EH (cell line): ENCODE measurements around the gene NNMT.

Experiments used
- DNase-seq: peaks from one replicate; pipeline ENCODE4 v3.0.0-alpha.2; 2015; ENCODE audit warnings: low read depth

NNMT gene

DNA sequence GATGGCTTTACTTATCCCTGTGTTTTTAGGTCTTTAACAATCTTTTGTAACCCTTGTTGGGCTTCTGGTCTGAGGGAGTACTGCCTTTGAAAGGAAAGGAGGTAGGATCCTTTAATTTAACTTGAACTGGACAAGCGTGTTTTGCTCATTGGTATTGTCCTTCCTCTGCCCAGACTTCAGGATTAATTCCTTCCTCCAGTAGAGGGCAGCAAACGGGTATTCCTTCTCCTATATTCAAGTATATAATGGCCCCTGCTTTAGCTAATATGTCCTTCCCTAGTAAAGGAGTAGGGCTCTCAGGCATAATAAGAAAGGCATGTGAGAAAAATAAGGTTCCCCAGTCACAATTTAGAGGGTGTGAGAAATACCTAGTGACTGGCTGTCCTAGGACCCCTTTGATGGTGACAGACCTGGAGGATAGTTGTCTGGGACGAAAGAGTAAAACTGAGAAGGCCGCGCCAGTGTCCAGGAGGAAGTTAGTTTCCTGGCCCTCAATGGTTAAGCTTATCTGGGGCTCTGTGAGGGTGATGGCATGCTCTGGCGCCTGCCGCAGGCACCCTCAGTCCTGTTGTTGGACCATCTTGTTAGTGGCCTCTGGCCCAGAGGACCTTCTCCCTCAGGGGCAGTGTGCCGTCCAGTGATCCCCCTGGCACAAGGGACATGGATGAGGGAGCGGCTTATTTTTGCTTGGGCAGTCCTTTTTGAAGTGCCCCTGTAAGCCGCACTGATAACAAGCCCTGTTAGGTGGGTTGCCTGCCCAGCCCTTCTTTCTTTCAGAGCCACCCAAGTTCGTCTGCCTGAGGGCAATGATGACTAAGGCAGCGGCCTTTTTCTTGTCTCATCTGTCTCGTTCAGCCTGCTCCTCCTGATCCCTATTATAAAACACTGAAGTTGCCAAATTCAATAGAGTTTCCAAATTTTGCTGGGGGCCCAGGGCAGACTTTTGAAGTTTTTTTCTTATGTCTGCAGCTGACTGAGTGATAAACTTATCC lies 52.3 kb downstream of the NNMT start:
- DNase-seq: peak; percentile 83

GRCh38 chr11:114350022-114350421 lies 53.8 kb downstream of the NNMT start:
- no peak for DNase-seq

- peak; percentile 43 for DNase-seq
Observed at GRCh38 chr11:114353443-114353842, 57.2 kb downstream of the NNMT start.

- DNase-seq: peak; percentile 92
Observed at GRCh38 chr11:114354076-114354475, 57.9 kb downstream of the NNMT start.

DNA sequence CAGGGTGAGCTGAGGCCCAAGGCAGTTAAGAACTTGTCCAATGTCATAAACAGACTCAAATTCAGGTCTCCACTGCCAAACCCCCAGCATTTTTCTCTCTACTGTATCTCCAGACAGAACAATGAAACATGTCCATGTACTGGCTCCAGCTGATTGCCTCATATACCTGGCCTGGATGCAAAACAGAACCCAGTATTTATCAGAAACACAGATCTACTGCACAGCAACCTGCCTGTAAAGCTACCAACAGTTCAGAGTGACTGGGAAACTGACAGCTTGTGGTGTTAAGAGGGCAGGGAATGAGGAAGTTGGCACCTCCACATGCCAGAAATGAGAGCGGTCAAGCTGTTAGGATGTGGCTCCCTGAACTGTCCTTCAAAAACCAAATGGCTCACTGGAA lies 62.5 kb downstream of the NNMT start:
- peak; percentile 23 for DNase-seq

DNA sequence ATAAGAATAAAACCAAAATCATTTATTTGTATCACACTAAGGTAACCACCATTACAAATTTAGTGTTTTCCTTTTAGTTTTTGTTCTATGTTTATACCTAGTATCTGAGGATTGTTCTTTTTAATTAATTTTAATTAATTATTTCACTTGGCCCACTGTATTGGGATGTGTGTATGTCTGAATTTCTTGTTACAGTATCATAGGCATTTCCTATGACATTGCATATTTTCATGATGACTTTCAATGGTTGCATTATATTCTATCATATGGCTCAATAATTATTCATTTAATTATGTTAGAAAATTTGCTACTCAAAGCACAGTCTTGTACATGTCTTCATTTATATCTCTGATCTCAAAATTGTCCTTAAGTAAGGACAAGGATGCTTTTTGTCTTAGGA lies 63.1 kb downstream of the NNMT start:
- peak; percentile 49 for DNase-seq

GRCh38 chr11:114362326-114362725 lies 66.1 kb downstream of the NNMT start:
- no peak for DNase-seq

GRCh38 chr11:114362958-114363357 lies 66.8 kb downstream of the NNMT start:
- no peak for DNase-seq
